Sigmoid colon (tissue), 4 donors: ENCODE measurements around the gene ATP2B3.

ENCODE experiments used
- CTCF ChIP-seq, 4 experiments: fragments of 450-650 bp in 3 of 4; fragments of 200-600 bp in 1 of 4; IDR thresholded peaks; one replicate each; pipeline ENCODE4 v1.5.1; 2016 to 2019; ENCODE audit warnings: antibody characterized with exemption in 4 of 4, mild to moderate bottlenecking in 3 of 4, moderate library complexity in 2 of 4
- EP300 ChIP-seq, 4 donors: sonication (generic); formaldehyde crosslinking; IDR thresholded peaks; one replicate each; pipeline ENCODE4 v1.6.1; 2017; ENCODE audit warnings: antibody characterized with exemption in 4 of 4
- POLR2A ChIP-seq, 2 donors: fragments of 450-650 bp; IDR thresholded peaks; one replicate each; pipeline ENCODE4 v1.6.1; 2016; ENCODE audit warnings: antibody characterized with exemption in 2 of 2, mild to moderate bottlenecking in 2 of 2, moderate library complexity in 2 of 2
- POLR2AphosphoS5 ChIP-seq, 4 donors: sonication (generic); formaldehyde crosslinking; IDR thresholded peaks; one replicate each; pipeline ENCODE4 v1.6.1; 2017; ENCODE audit warnings: antibody characterized with exemption in 4 of 4

GRCh38 chrX:153599192-153600031 is 82.0 kb downstream of the ATP2B3 start:
- TF ChIP-seq CTCF (IDR thresholded peaks at IDR 0.05) = no peak
- no peak for TF ChIP-seq EP300 (IDR thresholded peaks at IDR 0.05)
- TF ChIP-seq POLR2A (IDR thresholded peaks at IDR 0.05) = no peak
- TF ChIP-seq POLR2AphosphoS5 (IDR thresholded peaks at IDR 0.05) = peak in 3 of 4 donors; percentile 9 to 50 (median 41)
